ENCODE data around the gene ZCWPW1.
"Not testable (repeated sequence)": the region's sequence is repeated elsewhere in the genome, so short reads cannot be mapped to it uniquely, and the experiment has no call there.

ZCWPW1 gene

GRCh38 chr7:100400656-100401055, 27.8 kb downstream of the ZCWPW1 start:
- no peak for DNase-seq (ENCODE audit: low spot score)

GRCh38 chr7:100400041-100400440, 28.5 kb downstream of the ZCWPW1 start:
- DNase-seq (ENCODE audit: low spot score), result no peak

- no peak for DNase-seq (ENCODE audit: low spot score)
Measured at GRCh38 chr7:100398239-100398638, 30.3 kb downstream of the ZCWPW1 start.

- DNase-seq (ENCODE audit: low spot score), result no peak
Measured at GRCh38 chr7:100397315-100398081, 31.0 kb downstream of the ZCWPW1 start.

GRCh38 chr7:100396421-100396982, 32.0 kb downstream of the ZCWPW1 start:
- no peak for DNase-seq (ENCODE audit: low spot score)

- DNase-seq (ENCODE audit: low spot score), result no peak
Measured at GRCh38 chr7:100394077-100394476, 34.4 kb downstream of the ZCWPW1 start.

GRCh38 chr7:100393233-100393905, 35.1 kb downstream of the ZCWPW1 start:
- no peak for DNase-seq (ENCODE audit: low spot score)

GRCh38 chr7:100390286-100391009, 38.1 kb downstream of the ZCWPW1 start:
- DNase-seq (ENCODE audit: low spot score), result no peak

- DNase-seq (ENCODE audit: low spot score), result no peak
Measured at GRCh38 chr7:100389437-100390088, 38.9 kb downstream of the ZCWPW1 start.

- no peak for DNase-seq (ENCODE audit: low spot score)
Measured at GRCh38 chr7:100387695-100388094, 40.8 kb downstream of the ZCWPW1 start.

- no peak for DNase-seq (ENCODE audit: low spot score)
Measured at GRCh38 chr7:100386940-100387339, 41.6 kb downstream of the ZCWPW1 start.

GRCh38 chr7:100384628-100385294, 43.7 kb downstream of the ZCWPW1 start:
- peak; percentile 11 for DNase-seq (ENCODE audit: low spot score)

GRCh38 chr7:100382234-100382853, 46.2 kb downstream of the ZCWPW1 start:
- DNase-seq (ENCODE audit: low spot score), result not testable (repeated sequence)

- not testable (repeated sequence) for DNase-seq (ENCODE audit: low spot score)
Measured at GRCh38 chr7:100381531-100382233, 46.8 kb downstream of the ZCWPW1 start.

- DNase-seq (ENCODE audit: low spot score), result peak; percentile 42
Measured at GRCh38 chr7:100380196-100380595, 48.3 kb downstream of the ZCWPW1 start.

GRCh38 chr7:100378114-100378755, 50.3 kb downstream of the ZCWPW1 start:
- no peak for DNase-seq (ENCODE audit: low spot score)

GRCh38 chr7:100376066-100376465, 52.4 kb downstream of the ZCWPW1 start:
- DNase-seq (ENCODE audit: low spot score), result no peak

GRCh38 chr7:100374601-100375000, 53.9 kb downstream of the ZCWPW1 start:
- no peak for DNase-seq (ENCODE audit: low spot score)

- DNase-seq (ENCODE audit: low spot score), result not testable (repeated sequence)
Measured at GRCh38 chr7:100373870-100374598, 54.5 kb downstream of the ZCWPW1 start.
